Epithelial cell of esophagus (primary cell): ENCODE results near the gene AHNAK.
"Not testable (repeated sequence)": the region's sequence is repeated elsewhere in the genome, so short reads cannot be mapped to it uniquely, and the experiment has no call there.

ENCODE experiments used
- DNase-seq: peaks from one replicate; pipeline ENCODE4 v3.0.0; 2010; ENCODE audit warnings: low read depth
- H3K4me3 ChIP-seq: 2 replicates; pipeline ENCODE4 v1.5.1; 2011; ENCODE audit warnings: mild to moderate bottlenecking, low read length, control low read depth
- CTCF ChIP-seq: IDR thresholded peaks from 2 replicates; pipeline ENCODE4 v1.5.1; 2011; ENCODE audit warnings: low read depth, mild to moderate bottlenecking, low read length, control low read depth, inconsistent platforms; ENCODE audit not compliant: insufficient read depth; ENCODE audit errors: missing control alignments

The AHNAK gene

GRCh38 chr11:62388999-62389398 lies 157.6 kb downstream of the AHNAK start:
- no peak for TF ChIP-seq CTCF
- no peak for DNase-seq
- H3K4me3 ChIP-seq: no peak overlapping the region

- TF ChIP-seq CTCF: no peak
- no peak overlapping the region for H3K4me3 ChIP-seq
- DNase-seq: no peak
Measured at GRCh38 chr11:62387381-62387780, 159.2 kb downstream of the AHNAK start.

GRCh38 chr11:62386083-62386482 lies 160.5 kb downstream of the AHNAK start:
- not testable (repeated sequence) for H3K4me3 ChIP-seq

GRCh38 chr11:62383822-62384221 lies 162.8 kb downstream of the AHNAK start:
- DNase-seq: no peak
- H3K4me3 ChIP-seq: no peak overlapping the region
- no peak for TF ChIP-seq CTCF

More at GRCh38 chr11:62386083-62386482, 160.5 kb downstream of the AHNAK start:
- not testable (repeated sequence) for DNase-seq
